Suprapubic skin (tissue), 4 donors: ENCODE results near the gene MLF1. TPM values are rescaled to one million over a fixed set of nuclear protein-coding genes. Genes with fewer than 3 reads are reported as not detected.

Experiments
- DNase-seq, 2 donors: peaks; one replicate each; pipeline ENCODE4 v3.0.0-alpha.2; 2019; ENCODE audit warnings: low spot score in 2 of 2
- H3K27ac ChIP-seq: fragments of 200-600 bp; sonication (generic); one replicate; pipeline ENCODE4 v1.5.1; 2019
- H3K27me3 ChIP-seq: fragments of 200-600 bp; sonication (generic); one replicate; pipeline ENCODE4 v1.5.1; 2019
- H3K36me3 ChIP-seq: fragments of 200-600 bp; sonication (generic); one replicate; pipeline ENCODE4 v1.5.1; 2019
- H3K4me1 ChIP-seq: fragments of 200-600 bp; sonication (generic); one replicate; pipeline ENCODE4 v1.5.1; 2019
- H3K4me3 ChIP-seq: fragments of 200-600 bp; sonication (generic); one replicate; pipeline ENCODE4 v1.5.1; 2019; ENCODE audit warnings: mild to moderate bottlenecking
- H3K9me3 ChIP-seq: fragments of 200-600 bp; sonication (generic); one replicate; pipeline ENCODE4 v1.5.1; 2019
- EP300 ChIP-seq: sonication (generic); formaldehyde crosslinking; IDR thresholded peaks from one replicate; pipeline ENCODE4 v1.6.1; 2017; ENCODE audit warnings: antibody characterized with exemption
- POLR2A ChIP-seq, 2 donors: fragments of 450-650 bp; IDR thresholded peaks; one replicate each; pipeline ENCODE4 v1.6.1; 2017; ENCODE audit warnings: antibody characterized with exemption in 2 of 2, mild to moderate bottlenecking in 2 of 2, moderate library complexity in 2 of 2
- POLR2AphosphoS5 ChIP-seq, 3 donors: sonication (generic); formaldehyde crosslinking; IDR thresholded peaks; one replicate each; pipeline ENCODE4 v1.6.1; 2017; ENCODE audit warnings: antibody characterized with exemption in 3 of 3
- WGBS: methylation state at CpG from one replicate; pipeline ENCODE4 v1.1.5; 2018; 5-methylcytosine and 5-hydroxymethylcytosine counted together
- total RNA-seq, 4 donors: library from RNA; depleted of rRNA; stranded (reverse); fragments of >200 nt; gene quantifications; one replicate each; pipeline ENCODE4 v1.1.0, GENCODE V29; 2016
- TF ChIP-seq, protein P1 (sequence below), 2 donors: fragments of 200-600 bp in 1 of 2; fragments of 450-650 bp in 1 of 2; sonication (generic) in 1 of 2; IDR thresholded peaks; one replicate each; pipeline ENCODE4 v1.5.1; 2016 to 2019; ENCODE audit warnings: antibody characterized with exemption in 2 of 2, mild to moderate bottlenecking in 1 of 2, moderate library complexity in 1 of 2

Gene MLF1
- total RNA-seq, 4 donors from 2014 or later, result 2.3 to 12.9 (median 5.7) TPM

DNA sequence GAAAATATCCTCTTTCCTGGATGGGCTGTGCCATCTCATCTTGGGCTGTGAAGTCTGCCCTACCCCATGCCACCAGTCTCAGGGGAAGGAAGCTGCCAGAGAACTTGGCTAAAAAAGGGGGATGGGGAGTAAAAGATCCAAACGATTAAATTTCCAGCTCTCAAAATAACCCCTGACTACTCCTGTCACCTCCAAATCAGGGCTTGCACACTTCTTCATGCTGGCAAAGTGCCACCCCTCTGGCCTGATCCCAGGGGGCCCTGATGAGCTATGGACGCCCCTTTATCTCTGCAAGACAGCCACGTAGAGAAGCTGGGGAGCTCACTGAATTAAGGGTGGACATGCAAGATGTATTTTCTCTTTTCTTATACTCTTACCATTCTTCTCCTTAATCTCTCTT is 1.2 kb upstream of the MLF1 start:
- DNase-seq, result no peak
- Histone ChIP-seq H3K27ac (no peak overlapping the region), H3K4me3 (no peak overlapping the region), H3K4me1 (peaks cover 16% of the 10 kb centered on the region), H3K9me3 (no peaks in the 10 kb centered on the region), H3K36me3 (no peaks in the 10 kb centered on the region), H3K27me3 (no peaks in the 10 kb centered on the region)
- WGBS, result 52% methylated on average over 3 of the region's 3 CpGs
- TF ChIP-seq, protein P1, sequence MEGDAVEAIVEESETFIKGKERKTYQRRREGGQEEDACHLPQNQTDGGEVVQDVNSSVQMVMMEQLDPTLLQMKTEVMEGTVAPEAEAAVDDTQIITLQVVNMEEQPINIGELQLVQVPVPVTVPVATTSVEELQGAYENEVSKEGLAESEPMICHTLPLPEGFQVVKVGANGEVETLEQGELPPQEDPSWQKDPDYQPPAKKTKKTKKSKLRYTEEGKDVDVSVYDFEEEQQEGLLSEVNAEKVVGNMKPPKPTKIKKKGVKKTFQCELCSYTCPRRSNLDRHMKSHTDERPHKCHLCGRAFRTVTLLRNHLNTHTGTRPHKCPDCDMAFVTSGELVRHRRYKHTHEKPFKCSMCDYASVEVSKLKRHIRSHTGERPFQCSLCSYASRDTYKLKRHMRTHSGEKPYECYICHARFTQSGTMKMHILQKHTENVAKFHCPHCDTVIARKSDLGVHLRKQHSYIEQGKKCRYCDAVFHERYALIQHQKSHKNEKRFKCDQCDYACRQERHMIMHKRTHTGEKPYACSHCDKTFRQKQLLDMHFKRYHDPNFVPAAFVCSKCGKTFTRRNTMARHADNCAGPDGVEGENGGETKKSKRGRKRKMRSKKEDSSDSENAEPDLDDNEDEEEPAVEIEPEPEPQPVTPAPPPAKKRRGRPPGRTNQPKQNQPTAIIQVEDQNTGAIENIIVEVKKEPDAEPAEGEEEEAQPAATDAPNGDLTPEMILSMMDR (IDR thresholded peaks at IDR 0.05), result no peak
- TF ChIP-seq EP300 (no peak), POLR2A (IDR thresholded peaks at IDR 0.05) (no peak), POLR2AphosphoS5 (IDR thresholded peaks at IDR 0.05) (no peak)

DNA sequence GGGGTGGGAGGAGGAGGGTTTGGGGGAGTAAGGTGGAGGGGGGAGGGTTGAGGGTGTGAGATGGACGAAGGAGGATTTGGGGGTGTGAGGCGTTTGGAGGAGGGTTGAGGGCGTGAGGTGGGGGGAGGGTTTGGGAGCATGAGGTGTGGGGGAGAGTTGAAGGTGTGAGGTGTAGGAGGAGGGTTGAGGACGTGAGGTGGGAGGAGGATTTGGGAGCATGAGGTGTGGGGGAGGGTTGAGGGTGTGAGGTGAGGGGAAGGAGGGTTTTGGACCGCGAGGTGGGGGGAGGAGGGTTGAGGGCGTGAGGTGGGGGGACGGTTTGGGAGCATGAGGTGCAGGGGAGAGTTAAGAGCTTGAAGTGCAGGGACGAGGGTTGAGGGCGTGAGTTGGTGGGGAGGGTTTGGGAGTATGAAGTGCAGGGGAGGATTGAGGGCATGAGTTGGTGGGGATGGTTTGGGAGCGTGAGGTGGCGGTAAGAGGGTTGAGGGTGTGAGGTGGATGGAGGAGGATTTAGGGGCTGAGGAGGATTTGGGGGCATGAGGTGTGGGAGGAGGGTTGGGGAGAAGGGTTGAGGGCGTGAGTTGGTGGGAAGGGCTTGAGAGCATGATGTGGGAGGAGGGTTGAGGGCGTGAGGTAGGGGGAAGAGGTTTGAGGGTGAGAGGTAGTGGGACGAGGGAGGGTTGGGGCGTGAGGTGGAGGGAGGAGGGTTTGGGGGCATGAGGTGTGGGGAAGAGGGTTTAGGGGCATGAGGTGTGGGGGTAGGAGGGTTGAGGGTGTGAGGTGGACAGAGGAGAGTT is 1.2 kb downstream of the MLF1 start:
- DNase-seq, result peak in 1 of 2 donors; percentile 72
- H3K4me1 ChIP-seq, result peaks cover 16% of the 10 kb centered on the region
- no peaks in the 10 kb centered on the region for H3K36me3 ChIP-seq
- 92% methylated on average over 16 of the region's 16 CpGs for WGBS
- no peaks in the 10 kb centered on the region for H3K9me3 ChIP-seq
- H3K4me3 ChIP-seq, result peak overlapping the region; percentile 55
- no peak for TF ChIP-seq POLR2A (IDR thresholded peaks at IDR 0.05)
- no peak for TF ChIP-seq EP300
- TF ChIP-seq POLR2AphosphoS5 (IDR thresholded peaks at IDR 0.05), result no peak
- TF ChIP-seq, protein P1 (IDR thresholded peaks at IDR 0.05), result no peak
- H3K27me3 ChIP-seq, result no peaks in the 10 kb centered on the region
- no peak overlapping the region for H3K27ac ChIP-seq

DNA sequence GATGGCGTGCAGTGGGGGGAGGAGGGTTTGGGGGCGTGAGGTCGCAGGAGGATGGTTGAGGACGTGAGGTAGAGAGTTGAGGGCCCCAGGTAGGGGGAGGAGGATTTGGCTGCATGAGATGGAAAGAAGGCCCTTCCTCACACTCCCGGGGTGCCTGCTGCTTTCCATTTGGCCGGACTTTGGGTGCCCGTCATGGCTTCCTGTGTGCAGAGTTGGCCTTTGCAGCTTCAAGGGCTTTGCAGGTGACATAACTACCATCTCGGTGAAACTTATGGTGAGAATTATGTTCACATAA is 1.7 kb downstream of the MLF1 start:
- no peak for DNase-seq
- 87% methylated on average over 8 of the region's 8 CpGs for WGBS
- H3K4me3 ChIP-seq, result no peak overlapping the region

DNA sequence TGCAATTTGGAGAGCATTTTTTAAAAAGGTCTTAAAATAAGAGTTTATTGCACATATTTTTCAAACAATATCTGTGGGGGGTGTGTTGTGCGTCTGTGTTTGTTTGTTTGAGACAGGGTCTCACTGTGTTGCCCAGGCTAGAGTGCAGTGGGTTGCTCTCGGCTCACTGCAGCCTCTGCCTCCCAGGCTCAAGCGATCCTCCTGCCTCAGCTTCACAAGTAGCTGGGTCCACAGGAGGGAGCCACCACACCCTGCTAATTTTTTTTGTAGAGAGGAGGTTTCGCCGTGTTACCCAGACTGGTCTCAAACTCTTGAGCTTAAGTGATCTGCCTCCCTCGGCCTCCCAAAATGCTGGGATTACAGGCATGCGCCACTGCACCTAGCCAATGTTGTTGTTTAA is 2.7 kb downstream of the MLF1 start:
- Histone ChIP-seq H3K4me3 (no peak overlapping the region), H3K9me3 (no peaks in the 10 kb centered on the region), H3K4me1 (peaks cover 16% of the 10 kb centered on the region), H3K36me3 (no peaks in the 10 kb centered on the region), H3K27me3 (no peaks in the 10 kb centered on the region), H3K27ac (no peak overlapping the region)
- 90% methylated on average over 7 of the region's 7 CpGs for WGBS
- DNase-seq, result no peak
- TF ChIP-seq POLR2A (IDR thresholded peaks at IDR 0.05), result no peak
- TF ChIP-seq POLR2AphosphoS5 (IDR thresholded peaks at IDR 0.05), result no peak

More for the DNA sequence above, 1.7 kb downstream of the MLF1 start:
- TF ChIP-seq POLR2A (IDR thresholded peaks at IDR 0.05) (no peak), POLR2AphosphoS5 (IDR thresholded peaks at IDR 0.05) (no peak), EP300 (no peak)
- TF ChIP-seq, protein P1 (IDR thresholded peaks at IDR 0.05), result no peak
- H3K36me3 ChIP-seq, result no peaks in the 10 kb centered on the region
- no peaks in the 10 kb centered on the region for H3K27me3 ChIP-seq
- no peak overlapping the region for H3K27ac ChIP-seq
- peaks cover 16% of the 10 kb centered on the region for H3K4me1 ChIP-seq
- H3K9me3 ChIP-seq, result no peaks in the 10 kb centered on the region

GRCh38 chr3:158574646-158575045 is 3.7 kb downstream of the MLF1 start:
- no peak for DNase-seq
- H3K4me1 ChIP-seq, result peaks cover 16% of the 10 kb centered on the region
- H3K9me3 ChIP-seq, result no peaks in the 10 kb centered on the region
- H3K4me3 ChIP-seq, result no peak overlapping the region
- 78% methylated on average over 1 of the region's 1 CpG for WGBS
- H3K27ac ChIP-seq, result no peak overlapping the region
- H3K36me3 ChIP-seq, result no peaks in the 10 kb centered on the region
- TF ChIP-seq, protein P1 (IDR thresholded peaks at IDR 0.05), result no peak
- TF ChIP-seq POLR2A (IDR thresholded peaks at IDR 0.05), result no peak
- TF ChIP-seq POLR2AphosphoS5 (IDR thresholded peaks at IDR 0.05), result no peak
- no peak for TF ChIP-seq EP300
- H3K27me3 ChIP-seq, result no peaks in the 10 kb centered on the region
